AG20443 (cell line): ENCODE measurements around the gene GBE1.
"Not testable (repeated sequence)": the region's sequence is repeated elsewhere in the genome, so short reads cannot be mapped to it uniquely, and the experiment has no call there.

Source experiments
- DNase-seq: peaks from one replicate; pipeline ENCODE4 v3.0.0; 2012; ENCODE audit warnings: low spot score, mixed read lengths

Gene GBE1

GRCh38 chr3:81753416-81754027 lies 7.9 kb downstream of the GBE1 start:
- DNase-seq: no peak

GRCh38 chr3:81752604-81753003 lies 8.8 kb downstream of the GBE1 start:
- DNase-seq: no peak

- no peak for DNase-seq
Observed at GRCh38 chr3:81749265-81749664, 12.2 kb downstream of the GBE1 start.

GRCh38 chr3:81747280-81747679 lies 14.2 kb downstream of the GBE1 start:
- DNase-seq: not testable (repeated sequence)

GRCh38 chr3:81744366-81744765 lies 17.1 kb downstream of the GBE1 start:
- peak; percentile 72 for DNase-seq

- peak; percentile 70 for DNase-seq
Observed at GRCh38 chr3:81743096-81744025, 18.1 kb downstream of the GBE1 start.

GRCh38 chr3:81742581-81742980 lies 18.9 kb downstream of the GBE1 start:
- DNase-seq: no peak

- DNase-seq: no peak
Observed at GRCh38 chr3:81741216-81741615, 20.2 kb downstream of the GBE1 start.

- no peak for DNase-seq
Observed at GRCh38 chr3:81740731-81741130, 20.7 kb downstream of the GBE1 start.

GRCh38 chr3:81735334-81735733 lies 26.1 kb downstream of the GBE1 start:
- DNase-seq: no peak

- no peak for DNase-seq
Observed at GRCh38 chr3:81734742-81735141, 26.7 kb downstream of the GBE1 start.

GRCh38 chr3:81732642-81733041 lies 28.8 kb downstream of the GBE1 start:
- no peak for DNase-seq

GRCh38 chr3:81728766-81729544 lies 32.5 kb downstream of the GBE1 start:
- DNase-seq: peak; percentile 61

- peak; percentile 47 for DNase-seq
Observed at GRCh38 chr3:81726735-81727134, 34.7 kb downstream of the GBE1 start.

GRCh38 chr3:81726132-81726531 lies 35.3 kb downstream of the GBE1 start:
- DNase-seq: peak; percentile 21

GRCh38 chr3:81723732-81724313 lies 37.6 kb downstream of the GBE1 start:
- DNase-seq: peak; percentile 40

- DNase-seq: no peak
Observed at GRCh38 chr3:81718311-81718710, 43.1 kb downstream of the GBE1 start.

- peak; percentile 29 for DNase-seq
Observed at GRCh38 chr3:81716870-81717509, 44.5 kb downstream of the GBE1 start.

- no peak for DNase-seq
Observed at GRCh38 chr3:81713031-81713430, 48.4 kb downstream of the GBE1 start.

GRCh38 chr3:81709606-81710005 lies 51.8 kb downstream of the GBE1 start:
- DNase-seq: no peak

GRCh38 chr3:81707996-81708395 lies 53.4 kb downstream of the GBE1 start:
- no peak for DNase-seq

GRCh38 chr3:81702126-81702525 lies 59.3 kb downstream of the GBE1 start:
- DNase-seq: no peak
